Neural progenitor cell (in vitro differentiated cells): ENCODE measurements around the gene PSME3IP1.

ENCODE experiments used
- CTCF ChIP-seq: fragments of 200-600 bp; sonication (generic); IDR thresholded peaks from 2 replicates; pipeline ENCODE4 v1.5.1; 2017; ENCODE audit warnings: antibody characterized with exemption, mild to moderate bottlenecking
- EZH2 ChIP-seq: fragments of 200-600 bp; sonication (generic); IDR thresholded peaks from 2 replicates; pipeline ENCODE4 v1.6.1; 2017; ENCODE audit warnings: antibody characterized with exemption, mild to moderate bottlenecking, moderate library complexity
- EZH2phosphoT487 ChIP-seq: fragments of 200-600 bp; sonication (generic); IDR thresholded peaks from 2 replicates; pipeline ENCODE4 v1.6.1; 2017; ENCODE audit warnings: antibody characterized with exemption

GRCh38 chr16:57157533-57157932, 28.3 kb downstream of the PSME3IP1 start:
- TF ChIP-seq EZH2 = no peak
- no peak for TF ChIP-seq CTCF
- no peak for TF ChIP-seq EZH2phosphoT487
